Measurements from ENCODE around the gene ST14.

ST14 gene

GRCh38 chr11:130159657-130160497 lies at the start of gene ST14:
Gene ST14 (plus strand): TSS chr11:130159782. CDS start chr11:130159980, 198 bp downstream.
- DNase-seq = no peak

GRCh38 chr11:130110339-130111108 lies 49.1 kb upstream of the ST14 start:
- no peak for DNase-seq

DNA sequence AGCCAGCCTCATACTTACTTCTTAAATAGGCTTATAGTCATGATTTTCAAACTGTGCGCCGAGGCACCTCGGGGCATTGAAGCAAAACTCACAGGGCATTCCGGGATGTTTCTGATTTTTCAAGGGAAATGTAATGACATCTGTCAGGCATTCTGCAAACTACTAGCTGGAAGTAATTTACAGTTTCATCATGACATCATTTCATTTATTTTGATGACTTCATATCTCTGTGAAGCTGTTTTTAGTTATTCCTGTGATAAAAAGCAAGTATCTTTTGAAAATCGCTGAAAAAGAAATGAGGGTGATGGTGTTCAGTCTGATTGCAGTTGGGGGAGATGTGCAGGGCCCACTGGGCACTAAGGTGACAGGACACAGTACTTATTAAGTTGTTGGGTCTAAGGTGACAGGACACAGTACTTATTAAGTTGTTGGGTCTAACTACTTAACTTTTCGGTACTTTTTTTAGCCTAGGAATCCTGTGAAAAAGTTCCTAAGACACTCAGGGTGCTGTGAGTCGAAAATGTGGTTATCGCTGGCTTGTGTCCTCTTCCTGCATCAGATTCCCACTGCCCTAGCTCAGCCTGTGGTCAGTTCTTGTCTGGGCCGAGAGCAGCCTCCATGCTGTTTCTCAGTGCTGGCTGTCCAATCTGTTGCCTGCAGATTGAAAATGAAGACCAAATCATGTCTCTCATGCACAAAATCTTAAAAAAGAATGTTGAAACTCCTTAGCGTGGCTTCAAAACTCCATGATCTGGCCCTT lies 47.3 kb upstream of the ST14 start:
- no peak for DNase-seq

- DNase-seq = no peak
Measured at GRCh38 chr11:130114281-130114680, 45.3 kb upstream of the ST14 start.

GRCh38 chr11:130114726-130115125 lies 44.9 kb upstream of the ST14 start:
- DNase-seq = no peak

DNA sequence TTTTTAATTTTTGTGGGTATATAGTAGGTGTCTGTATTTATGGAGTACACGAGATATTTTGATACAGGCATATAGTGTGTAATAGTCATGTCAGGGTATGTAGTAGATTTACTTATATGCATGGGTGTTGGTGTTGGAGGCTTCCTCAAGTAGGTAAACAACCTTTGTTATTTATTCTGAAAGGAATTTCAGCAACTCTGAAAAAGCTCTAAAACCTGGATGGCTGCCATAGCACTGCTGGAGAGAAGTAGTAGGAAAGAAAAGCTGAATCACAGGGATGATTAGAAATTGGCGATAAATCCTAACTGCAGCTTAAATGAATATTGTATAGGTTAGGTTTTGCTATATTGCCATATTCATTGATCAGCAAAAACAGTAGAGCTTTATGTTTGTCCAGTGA lies 44.4 kb upstream of the ST14 start:
- no peak for DNase-seq

- no peak for DNase-seq
Measured at GRCh38 chr11:130118165-130118564, 41.4 kb upstream of the ST14 start.

- no peak for DNase-seq
Measured at GRCh38 chr11:130118636-130119387, 40.8 kb upstream of the ST14 start.

DNA sequence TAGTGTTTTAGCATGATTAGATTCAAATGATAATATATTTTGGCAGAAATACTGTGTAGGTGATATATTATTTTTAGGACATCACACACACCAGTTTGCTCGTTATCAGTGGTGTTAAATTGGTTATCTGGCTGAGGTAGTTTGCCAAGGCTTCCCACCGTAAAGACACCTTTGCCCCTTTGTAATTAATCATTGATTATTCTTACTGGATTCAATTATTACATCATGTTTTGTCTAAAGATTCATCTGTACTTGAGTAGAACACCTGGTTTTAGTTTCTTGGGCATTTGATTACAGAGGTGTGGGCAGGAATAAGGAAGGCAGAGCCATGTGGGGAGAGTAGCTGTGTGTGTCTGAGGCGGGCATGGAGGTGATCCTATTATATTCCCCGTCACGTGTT lies 39.5 kb upstream of the ST14 start:
- no peak for DNase-seq

GRCh38 chr11:130121445-130121978 lies 38.1 kb upstream of the ST14 start:
- DNase-seq = no peak

- no peak for DNase-seq
Measured at GRCh38 chr11:130122141-130122575, 37.4 kb upstream of the ST14 start.

DNA sequence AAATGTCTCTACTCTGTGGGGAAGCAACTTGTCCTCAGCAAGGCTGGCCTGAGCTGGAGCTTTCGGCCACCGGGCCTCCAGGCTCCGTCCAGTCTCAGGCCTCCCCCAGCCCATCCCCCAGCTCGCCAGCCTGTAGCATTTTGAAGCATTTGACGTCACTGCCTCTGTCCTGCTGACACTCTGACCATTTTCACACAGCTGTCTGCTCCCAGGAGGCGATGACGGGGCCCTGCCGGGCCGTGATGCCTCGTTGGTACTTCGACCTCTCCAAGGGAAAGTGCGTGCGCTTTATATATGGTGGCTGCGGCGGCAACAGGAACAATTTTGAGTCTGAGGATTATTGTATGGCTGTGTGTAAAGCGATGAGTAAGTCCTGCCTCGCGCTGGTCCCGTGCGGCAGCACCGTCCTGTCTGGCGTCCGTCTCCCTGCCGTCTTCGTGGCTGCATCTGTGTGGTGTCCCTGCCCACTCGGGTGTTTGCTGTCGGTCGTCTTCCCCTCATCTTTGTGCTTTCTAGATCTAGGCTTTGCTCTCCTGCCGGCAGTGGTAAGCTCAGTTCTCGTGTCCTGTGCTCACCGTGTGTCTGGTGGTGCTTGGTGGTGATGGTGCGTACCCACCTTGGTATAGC lies 36.1 kb upstream of the ST14 start:
- DNase-seq = no peak

- DNase-seq = no peak
Measured at GRCh38 chr11:130124096-130124495, 35.5 kb upstream of the ST14 start.

GRCh38 chr11:130125638-130126037 lies 33.9 kb upstream of the ST14 start:
- no peak for DNase-seq

GRCh38 chr11:130126516-130126915 lies 33.1 kb upstream of the ST14 start:
- DNase-seq = no peak

DNA sequence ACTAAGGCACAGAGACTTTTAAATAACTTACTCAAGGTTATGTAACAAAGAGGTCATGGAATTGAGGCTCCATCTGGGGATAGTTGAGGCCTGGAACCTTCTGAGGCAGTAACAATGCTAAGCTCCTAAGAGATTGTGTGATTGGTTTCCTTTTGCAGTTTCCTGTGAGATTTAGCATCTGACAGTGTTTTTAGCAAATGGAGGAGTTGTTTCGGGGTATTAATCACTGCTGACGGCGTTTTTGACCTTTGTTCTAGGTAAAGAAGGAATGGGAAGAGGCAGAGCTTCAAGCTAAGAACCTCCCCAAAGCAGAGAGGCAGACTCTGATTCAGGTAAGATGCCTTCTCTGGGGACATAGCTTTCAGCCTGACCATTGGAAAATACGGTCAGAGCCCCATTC lies 32.1 kb upstream of the ST14 start:
- no peak for DNase-seq

DNA sequence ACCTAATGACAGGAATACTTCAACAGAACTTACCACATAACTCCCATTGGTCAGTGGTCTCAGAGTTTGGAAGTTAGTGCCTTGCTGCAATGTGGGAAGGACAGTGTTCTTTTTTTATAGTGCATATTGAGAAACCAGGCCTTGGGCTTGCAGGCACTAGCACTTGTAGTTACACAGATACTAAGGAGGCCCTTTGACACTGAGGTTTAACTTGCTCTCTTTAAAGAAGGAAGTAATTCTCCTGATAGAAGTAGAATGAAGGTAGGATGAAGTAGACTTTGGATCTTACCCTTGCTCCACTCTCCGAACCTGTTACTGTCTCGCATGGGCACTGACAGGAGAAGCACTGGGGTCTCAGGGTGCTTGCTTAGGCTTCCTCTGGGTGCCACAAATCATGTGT lies 31.0 kb upstream of the ST14 start:
- no peak for DNase-seq

DNA sequence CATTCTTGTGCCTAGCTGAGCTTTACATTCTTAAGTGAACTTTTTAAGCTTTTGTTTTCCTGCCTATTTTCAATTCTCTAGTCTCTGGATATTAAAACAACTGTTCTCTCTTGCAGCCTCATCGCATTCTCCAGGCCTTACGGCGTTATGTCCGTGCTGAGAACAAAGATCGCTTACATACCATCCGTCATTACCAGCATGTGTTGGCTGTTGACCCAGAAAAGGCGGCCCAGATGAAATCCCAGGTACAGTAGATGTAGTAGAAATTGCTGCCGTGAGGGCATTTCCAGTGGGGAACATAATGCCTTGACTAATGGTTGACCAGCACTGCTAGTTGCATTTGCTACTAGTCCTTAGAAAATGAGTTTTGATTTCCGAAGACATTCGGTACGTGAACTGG lies 29.7 kb upstream of the ST14 start:
- no peak for DNase-seq

- DNase-seq = no peak
Measured at GRCh38 chr11:130131961-130132850, 27.4 kb upstream of the ST14 start.

DNA sequence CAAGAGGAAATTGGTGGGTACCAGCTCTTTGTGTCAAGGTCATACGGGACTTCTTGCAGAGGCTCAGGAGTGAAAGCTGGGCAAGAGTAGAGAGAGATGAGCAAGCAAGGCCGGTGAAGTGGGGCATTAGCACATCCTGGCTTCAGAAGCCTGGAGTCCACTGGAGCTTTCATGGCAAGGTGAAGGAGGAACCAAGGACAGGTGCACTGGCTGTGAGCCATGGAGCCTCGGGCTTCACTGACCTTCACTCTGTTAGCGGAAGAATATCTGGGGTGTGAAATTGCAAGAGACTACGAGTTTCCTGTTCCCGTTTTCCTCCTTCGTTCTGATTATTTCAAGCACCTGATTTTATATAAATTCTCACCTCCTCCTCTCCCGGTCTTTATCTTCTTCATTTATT lies 25.9 kb upstream of the ST14 start:
- no peak for DNase-seq

GRCh38 chr11:130136107-130136506 lies 23.5 kb upstream of the ST14 start:
- DNase-seq = no peak

Measured in DMS 273 treated with DMSO at 0.1 percent for 48 hours (cell line).